Measurements from ENCODE around the gene RYR2. TPM values are rescaled to one million over a fixed set of nuclear protein-coding genes. Genes with fewer than 3 reads are reported as not detected.

Gene RYR2
- polyA plus RNA-seq, 1 experiment, result not detected

- ChIA-PET POLR2A (no interaction called here), CTCF (no interaction called here)
- Histone ChIP-seq H3K27me3 (ENCODE audit: control insufficient read depth, insufficient read depth, low read length) (no peaks in the 10 kb centered on the region), H3K4me3 (ENCODE audit: low read depth, low read length) (no peak overlapping the region), H3K27ac (ENCODE audit: low read depth, low read length) (no peak overlapping the region), H3K9me3 (ENCODE audit: control insufficient read depth, insufficient read depth, low read length) (peaks cover 55% of the 10 kb centered on the region)
- no peak for TF ChIP-seq CTCF (IDR thresholded peaks at IDR 0.05; ENCODE audit: low read depth, low read length)
- no peak for DNase-seq (ENCODE audit: low read depth, low spot score)
Measured at GRCh38 chr1:237104096-237104495, 62.1 kb downstream of the RYR2 start.

GRCh38 chr1:237105826-237106225 lies 63.8 kb downstream of the RYR2 start:
- ChIA-PET POLR2A (no interaction called here), CTCF (no interaction called here)

GRCh38 chr1:237108297-237109040 lies 66.5 kb downstream of the RYR2 start:
- CTCF ChIA-PET, result no interaction called here

More at GRCh38 chr1:237105826-237106225, 63.8 kb downstream of the RYR2 start:
- H3K4me3 ChIP-seq (ENCODE audit: low read depth, low read length), result no peak overlapping the region
- no peaks in the 10 kb centered on the region for H3K27me3 ChIP-seq (ENCODE audit: control insufficient read depth, insufficient read depth, low read length)
- DNase-seq (ENCODE audit: low read depth, low spot score), result no peak
- TF ChIP-seq CTCF (IDR thresholded peaks at IDR 0.05; ENCODE audit: low read depth, low read length), result no peak
- H3K9me3 ChIP-seq (ENCODE audit: control insufficient read depth, insufficient read depth, low read length), result peaks cover 48% of the 10 kb centered on the region
- no peak overlapping the region for H3K27ac ChIP-seq (ENCODE audit: low read depth, low read length)

GRCh38 chr1:237111807-237112206 lies 69.8 kb downstream of the RYR2 start:
- no peaks in the 10 kb centered on the region for H3K27me3 ChIP-seq (ENCODE audit: control insufficient read depth, insufficient read depth, low read length)
- no peak overlapping the region for H3K27ac ChIP-seq (ENCODE audit: low read depth, low read length)
- no peak for DNase-seq (ENCODE audit: low read depth, low spot score)
- ChIA-PET CTCF (no interaction called here), POLR2A (no interaction called here)
- peaks cover 16% of the 10 kb centered on the region for H3K9me3 ChIP-seq (ENCODE audit: control insufficient read depth, insufficient read depth, low read length)
- no peak overlapping the region for H3K4me3 ChIP-seq (ENCODE audit: low read depth, low read length)
- TF ChIP-seq CTCF (IDR thresholded peaks at IDR 0.05; ENCODE audit: low read depth, low read length), result no peak

More at GRCh38 chr1:237108297-237109040, 66.5 kb downstream of the RYR2 start:
- POLR2A ChIA-PET, result no interaction called here
- TF ChIP-seq CTCF (IDR thresholded peaks at IDR 0.05; ENCODE audit: low read depth, low read length), result no peak
- Histone ChIP-seq H3K27me3 (ENCODE audit: control insufficient read depth, insufficient read depth, low read length) (no peaks in the 10 kb centered on the region), H3K27ac (ENCODE audit: low read depth, low read length) (no peak overlapping the region), H3K4me3 (ENCODE audit: low read depth, low read length) (no peak overlapping the region), H3K9me3 (ENCODE audit: control insufficient read depth, insufficient read depth, low read length) (peaks cover 38% of the 10 kb centered on the region)
- no peak for DNase-seq (ENCODE audit: low read depth, low spot score)

- no peak for TF ChIP-seq CTCF (IDR thresholded peaks at IDR 0.05; ENCODE audit: low read depth, low read length)
- ChIA-PET CTCF (no interaction called here), POLR2A (no interaction called here)
Measured at GRCh38 chr1:237112663-237113062, 70.7 kb downstream of the RYR2 start.

More at GRCh38 chr1:237112663-237113062, 70.7 kb downstream of the RYR2 start:
- Histone ChIP-seq H3K27me3 (ENCODE audit: control insufficient read depth, insufficient read depth, low read length) (no peaks in the 10 kb centered on the region), H3K27ac (ENCODE audit: low read depth, low read length) (no peak overlapping the region), H3K9me3 (ENCODE audit: control insufficient read depth, insufficient read depth, low read length) (peaks cover 15% of the 10 kb centered on the region), H3K4me3 (ENCODE audit: low read depth, low read length) (no peak overlapping the region)
- no peak for DNase-seq (ENCODE audit: low read depth, low spot score)

Data from AG04450 (cell line).